ENCODE measurements around the gene KCNK5.

The KCNK5 gene

DNA sequence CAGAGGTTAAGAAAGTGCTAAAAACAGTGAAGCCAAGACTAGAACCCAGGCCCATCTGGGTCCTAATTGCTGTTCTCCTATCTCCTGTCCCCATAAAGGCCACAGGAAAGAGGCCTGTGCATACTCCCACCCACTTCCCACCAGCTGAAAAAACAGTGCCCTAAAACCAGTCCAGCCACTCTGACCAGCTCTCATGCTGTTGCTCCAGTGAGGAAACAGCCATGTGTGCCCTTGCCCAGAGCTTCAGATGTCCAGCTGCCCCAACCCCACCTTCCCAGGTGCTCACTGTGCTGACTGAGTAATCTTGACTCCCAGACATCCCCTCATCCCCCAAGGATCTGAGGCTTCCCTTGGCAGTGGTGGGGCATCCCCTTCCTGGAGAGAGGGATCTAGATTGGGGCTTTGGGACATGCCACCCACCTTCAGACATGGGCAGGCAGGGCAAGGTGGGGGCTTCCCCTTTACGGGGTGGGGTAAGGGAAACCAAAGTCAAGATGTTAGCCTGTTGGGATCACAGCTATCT, 28.7 kb downstream of the KCNK5 start:
- Histone ChIP-seq H3K36me3 (ENCODE audit: control insufficient read depth in 5 of 5, insufficient read depth in 5 of 5, low read length in 5 of 5) (no peaks in the 10 kb centered on the region), H3K9ac (ENCODE audit: low read length in 5 of 5) (no peak overlapping the region), H3K4me1 (ENCODE audit: control insufficient read depth in 5 of 5, insufficient read depth in 5 of 5, low read length in 5 of 5) (no peaks in the 10 kb centered on the region), H3K27ac (ENCODE audit: low read depth, low read length) (no peak overlapping the region), H3K27me3 (ENCODE audit: control insufficient read depth in 5 of 5, insufficient read depth in 4 of 5, low read length in 5 of 5) (no peaks in the 10 kb centered on the region), H3K4me3 (ENCODE audit: low read depth in 1 of 5, low read length in 5 of 5) (no peak overlapping the region), H3K9me3 (ENCODE audit: control insufficient read depth in 5 of 5, low read length in 5 of 5) (no peaks in the 10 kb centered on the region)

DNA sequence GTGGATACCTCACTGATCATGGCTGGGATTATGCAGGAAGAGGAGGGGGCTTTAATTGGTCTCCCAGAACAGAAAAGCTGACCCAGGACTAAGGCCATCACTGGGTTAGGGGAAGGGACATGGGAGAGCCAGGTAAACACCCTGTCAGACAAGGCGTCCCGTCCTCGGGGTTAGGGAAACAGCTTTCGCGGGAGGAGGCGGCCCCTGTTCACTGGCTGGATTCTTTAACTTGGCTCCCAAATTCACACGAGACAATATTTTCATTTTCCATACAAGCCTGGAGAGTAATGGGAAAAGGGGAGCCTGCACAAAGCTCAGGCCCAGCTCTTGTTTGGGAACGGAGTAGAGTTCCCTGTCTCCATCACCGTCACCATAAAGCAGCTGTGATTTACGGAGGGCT, 29.3 kb downstream of the KCNK5 start:
- Histone ChIP-seq H3K27ac (ENCODE audit: low read depth, low read length) (no peak overlapping the region), H3K9ac (ENCODE audit: low read length in 5 of 5) (no peak overlapping the region), H3K27me3 (ENCODE audit: control insufficient read depth in 5 of 5, insufficient read depth in 4 of 5, low read length in 5 of 5) (no peaks in the 10 kb centered on the region), H3K36me3 (ENCODE audit: control insufficient read depth in 5 of 5, insufficient read depth in 5 of 5, low read length in 5 of 5) (peaks cover 0 to 5% (median 3%) of the 10 kb centered on the region in 5 donors), H3K4me1 (ENCODE audit: control insufficient read depth in 5 of 5, insufficient read depth in 5 of 5, low read length in 5 of 5) (no peaks in the 10 kb centered on the region), H3K4me3 (ENCODE audit: low read depth in 1 of 5, low read length in 5 of 5) (no peak overlapping the region), H3K9me3 (ENCODE audit: control insufficient read depth in 5 of 5, low read length in 5 of 5) (peaks cover 0 to 3% (median 0%) of the 10 kb centered on the region in 5 donors)

GRCh38 chr6:39199231-39199940, 29.9 kb downstream of the KCNK5 start:
- Histone ChIP-seq H3K9me3 (ENCODE audit: control insufficient read depth in 5 of 5, low read length in 5 of 5) (peaks cover 0 to 4% (median 0%) of the 10 kb centered on the region in 5 donors), H3K36me3 (ENCODE audit: control insufficient read depth in 5 of 5, insufficient read depth in 5 of 5, low read length in 5 of 5) (peaks cover 0 to 7% (median 6%) of the 10 kb centered on the region in 5 donors), H3K9ac (ENCODE audit: low read length in 5 of 5) (no peak overlapping the region), H3K27ac (ENCODE audit: low read depth, low read length) (no peak overlapping the region), H3K4me1 (ENCODE audit: control insufficient read depth in 5 of 5, insufficient read depth in 5 of 5, low read length in 5 of 5) (no peaks in the 10 kb centered on the region), H3K4me3 (ENCODE audit: low read depth in 1 of 5, low read length in 5 of 5) (no peak overlapping the region), H3K27me3 (ENCODE audit: control insufficient read depth in 5 of 5, insufficient read depth in 4 of 5, low read length in 5 of 5) (no peaks in the 10 kb centered on the region)

GRCh38 chr6:39198528-39198927, 30.7 kb downstream of the KCNK5 start:
- no peak overlapping the region for H3K9ac ChIP-seq (ENCODE audit: low read length in 5 of 5)
- H3K4me3 ChIP-seq (ENCODE audit: low read depth in 1 of 5, low read length in 5 of 5), result no peak overlapping the region
- no peaks in the 10 kb centered on the region for H3K4me1 ChIP-seq (ENCODE audit: control insufficient read depth in 5 of 5, insufficient read depth in 5 of 5, low read length in 5 of 5)

GRCh38 chr6:39197922-39198500, 31.3 kb downstream of the KCNK5 start:
- Histone ChIP-seq H3K36me3 (ENCODE audit: control insufficient read depth in 5 of 5, insufficient read depth in 5 of 5, low read length in 5 of 5) (peaks cover 0 to 14% (median 7%) of the 10 kb centered on the region in 5 donors), H3K9me3 (ENCODE audit: control insufficient read depth in 5 of 5, low read length in 5 of 5) (peaks cover 0 to 4% (median 0%) of the 10 kb centered on the region in 5 donors), H3K4me3 (ENCODE audit: low read depth in 1 of 5, low read length in 5 of 5) (no peak overlapping the region), H3K9ac (ENCODE audit: low read length in 5 of 5) (no peak overlapping the region), H3K27me3 (ENCODE audit: control insufficient read depth in 5 of 5, insufficient read depth in 4 of 5, low read length in 5 of 5) (no peaks in the 10 kb centered on the region), H3K27ac (ENCODE audit: low read depth, low read length) (no peak overlapping the region), H3K4me1 (ENCODE audit: control insufficient read depth in 5 of 5, insufficient read depth in 5 of 5, low read length in 5 of 5) (no peaks in the 10 kb centered on the region)

More at GRCh38 chr6:39198528-39198927, 30.7 kb downstream of the KCNK5 start:
- Histone ChIP-seq H3K27ac (ENCODE audit: low read depth, low read length) (no peak overlapping the region), H3K9me3 (ENCODE audit: control insufficient read depth in 5 of 5, low read length in 5 of 5) (peaks cover 0 to 4% (median 0%) of the 10 kb centered on the region in 5 donors), H3K27me3 (ENCODE audit: control insufficient read depth in 5 of 5, insufficient read depth in 4 of 5, low read length in 5 of 5) (no peaks in the 10 kb centered on the region), H3K36me3 (ENCODE audit: control insufficient read depth in 5 of 5, insufficient read depth in 5 of 5, low read length in 5 of 5) (peaks cover 0 to 11% (median 7%) of the 10 kb centered on the region in 5 donors)

GRCh38 chr6:39197521-39197920, 31.8 kb downstream of the KCNK5 start:
- Histone ChIP-seq H3K9ac (ENCODE audit: low read length in 5 of 5) (no peak overlapping the region), H3K4me3 (ENCODE audit: low read depth in 1 of 5, low read length in 5 of 5) (no peak overlapping the region), H3K36me3 (ENCODE audit: control insufficient read depth in 5 of 5, insufficient read depth in 5 of 5, low read length in 5 of 5) (peaks cover 0 to 14% (median 7%) of the 10 kb centered on the region in 5 donors), H3K27ac (ENCODE audit: low read depth, low read length) (no peak overlapping the region), H3K27me3 (ENCODE audit: control insufficient read depth in 5 of 5, insufficient read depth in 4 of 5, low read length in 5 of 5) (no peaks in the 10 kb centered on the region), H3K9me3 (ENCODE audit: control insufficient read depth in 5 of 5, low read length in 5 of 5) (peaks cover 0 to 4% (median 0%) of the 10 kb centered on the region in 5 donors), H3K4me1 (ENCODE audit: control insufficient read depth in 5 of 5, insufficient read depth in 5 of 5, low read length in 5 of 5) (no peaks in the 10 kb centered on the region)

GRCh38 chr6:39196673-39197091, 32.6 kb downstream of the KCNK5 start:
- Histone ChIP-seq H3K9ac (ENCODE audit: low read length in 5 of 5) (no peak overlapping the region), H3K4me3 (ENCODE audit: low read depth in 1 of 5, low read length in 5 of 5) (no peak overlapping the region), H3K4me1 (ENCODE audit: control insufficient read depth in 5 of 5, insufficient read depth in 5 of 5, low read length in 5 of 5) (no peaks in the 10 kb centered on the region), H3K9me3 (ENCODE audit: control insufficient read depth in 5 of 5, low read length in 5 of 5) (peaks cover 0 to 4% (median 0%) of the 10 kb centered on the region in 5 donors), H3K27me3 (ENCODE audit: control insufficient read depth in 5 of 5, insufficient read depth in 4 of 5, low read length in 5 of 5) (no peaks in the 10 kb centered on the region), H3K27ac (ENCODE audit: low read depth, low read length) (no peak overlapping the region), H3K36me3 (ENCODE audit: control insufficient read depth in 5 of 5, insufficient read depth in 5 of 5, low read length in 5 of 5) (peaks cover 0 to 14% (median 7%) of the 10 kb centered on the region in 5 donors)

- Histone ChIP-seq H3K9me3 (ENCODE audit: control insufficient read depth in 5 of 5, low read length in 5 of 5) (peaks cover 0 to 4% (median 0%) of the 10 kb centered on the region in 5 donors), H3K4me1 (ENCODE audit: control insufficient read depth in 5 of 5, insufficient read depth in 5 of 5, low read length in 5 of 5) (no peaks in the 10 kb centered on the region), H3K27me3 (ENCODE audit: control insufficient read depth in 5 of 5, insufficient read depth in 4 of 5, low read length in 5 of 5) (no peaks in the 10 kb centered on the region), H3K36me3 (ENCODE audit: control insufficient read depth in 5 of 5, insufficient read depth in 5 of 5, low read length in 5 of 5) (peaks cover 0 to 14% (median 11%) of the 10 kb centered on the region in 5 donors), H3K27ac (ENCODE audit: low read depth, low read length) (no peak overlapping the region), H3K9ac (ENCODE audit: low read length in 5 of 5) (no peak overlapping the region), H3K4me3 (ENCODE audit: low read depth in 1 of 5, low read length in 5 of 5) (no peak overlapping the region)
Measured at GRCh38 chr6:39195792-39196385, 33.4 kb downstream of the KCNK5 start.

GRCh38 chr6:39194466-39194865, 34.8 kb downstream of the KCNK5 start:
- no peak overlapping the region for H3K9ac ChIP-seq (ENCODE audit: low read length in 5 of 5)
- peaks cover 0 to 4% (median 0%) of the 10 kb centered on the region in 5 donors for H3K9me3 ChIP-seq (ENCODE audit: control insufficient read depth in 5 of 5, low read length in 5 of 5)
- no peaks in the 10 kb centered on the region for H3K27me3 ChIP-seq (ENCODE audit: control insufficient read depth in 5 of 5, insufficient read depth in 4 of 5, low read length in 5 of 5)
- H3K36me3 ChIP-seq (ENCODE audit: control insufficient read depth in 5 of 5, insufficient read depth in 5 of 5, low read length in 5 of 5), result peaks cover 0 to 14% (median 11%) of the 10 kb centered on the region in 5 donors
- peaks cover 0 to 4% (median 0%) of the 10 kb centered on the region in 5 donors for H3K4me1 ChIP-seq (ENCODE audit: control insufficient read depth in 5 of 5, insufficient read depth in 5 of 5, low read length in 5 of 5)
- H3K4me3 ChIP-seq (ENCODE audit: low read depth in 1 of 5, low read length in 5 of 5), result no peak overlapping the region
- no peak overlapping the region for H3K27ac ChIP-seq (ENCODE audit: low read depth, low read length)

Measured in subcutaneous abdominal adipose tissue (tissue), 5 donors.